Medulla oblongata (tissue), 1 donor: ENCODE results near the gene CACNA1I.

Experiments
- DNase-seq: peaks from one replicate; pipeline ENCODE4 v3.0.0-alpha.2; 2015; ENCODE audit errors: extremely low spot score

Gene CACNA1I

GRCh38 chr22:39535831-39536449 lies 34.6 kb upstream of the CACNA1I start:
- DNase-seq, result peak; percentile 1

DNA sequence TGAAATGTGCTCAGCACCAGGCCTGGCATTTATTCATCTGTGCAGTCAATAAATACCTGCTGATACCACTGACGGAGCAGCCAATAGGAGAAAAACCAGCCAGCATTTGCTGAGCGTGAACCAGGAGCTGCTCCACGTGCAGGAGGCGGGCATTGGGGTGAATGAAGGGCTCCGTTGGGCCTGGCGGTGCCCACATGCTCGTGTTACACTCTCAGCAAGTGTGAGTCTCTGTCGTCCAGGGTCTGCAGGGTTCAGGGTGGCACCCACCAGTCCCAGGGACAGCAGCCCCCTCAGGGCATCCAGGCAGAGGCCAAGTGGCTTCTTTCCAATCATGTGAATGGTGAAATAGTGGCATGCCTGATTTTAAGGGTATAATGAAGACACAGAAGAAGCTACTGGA lies 33.8 kb upstream of the CACNA1I start:
- no peak for DNase-seq

DNA sequence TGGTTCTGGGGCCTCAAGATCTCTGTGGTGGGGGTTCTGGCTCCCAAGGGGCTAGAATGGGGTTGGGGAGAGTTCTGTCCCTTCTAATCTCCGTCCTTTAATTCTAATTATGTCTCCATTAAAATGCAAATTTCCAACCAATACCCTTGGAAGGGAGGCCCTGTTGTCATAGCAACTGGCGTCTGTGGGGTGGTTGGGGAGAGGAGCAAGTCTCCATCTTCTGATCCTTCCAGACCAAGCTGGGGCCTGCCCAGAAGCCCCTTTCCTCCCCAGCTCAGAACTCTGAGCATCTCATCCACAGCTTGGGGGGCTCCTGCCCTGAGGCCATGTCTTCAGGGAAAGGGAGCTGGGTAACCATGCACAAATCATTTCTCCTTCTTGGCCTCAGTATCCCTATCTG lies 32.6 kb upstream of the CACNA1I start:
- DNase-seq, result no peak

- no peak for DNase-seq
These were observed 27.5 kb upstream of the CACNA1I start for GRCh38 chr22:39543095-39543494.

- DNase-seq, result no peak
These were observed 24.9 kb upstream of the CACNA1I start for GRCh38 chr22:39545386-39546365.

DNA sequence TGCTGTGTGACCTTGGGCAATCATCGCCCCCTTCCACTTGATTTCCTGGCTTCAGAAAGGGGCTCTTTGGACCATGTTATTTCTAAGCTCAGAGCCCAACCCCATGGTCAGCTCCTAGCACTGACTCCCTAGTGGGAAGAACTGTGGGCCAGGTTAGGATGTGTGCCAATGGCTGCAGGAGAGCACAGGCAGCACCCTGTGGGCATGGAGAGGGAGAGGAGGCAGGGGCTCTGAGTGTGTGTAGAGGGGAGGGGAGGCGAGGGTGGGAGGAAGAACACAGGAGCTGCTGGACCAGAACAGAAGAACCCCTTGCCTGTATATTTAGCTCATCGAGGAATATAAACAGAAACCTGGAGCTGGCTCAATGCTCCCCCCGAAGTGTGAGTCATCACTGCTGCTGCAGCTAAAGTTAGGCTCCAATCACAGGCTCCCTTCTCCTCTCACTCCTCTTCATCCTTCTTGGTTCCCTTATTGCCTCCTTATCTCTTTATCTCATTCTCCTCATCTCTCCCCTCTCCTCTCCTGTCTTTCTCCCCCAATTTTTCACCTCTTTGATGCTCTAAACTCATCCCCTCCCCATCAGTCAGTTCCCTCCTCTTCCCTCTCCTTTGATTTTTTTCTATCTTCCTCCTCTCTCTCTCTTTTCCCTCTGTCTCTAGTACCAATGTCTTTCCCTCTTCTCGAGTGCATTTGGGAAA lies 23.5 kb upstream of the CACNA1I start:
- no peak for DNase-seq

- no peak for DNase-seq
These were observed 23.0 kb upstream of the CACNA1I start for GRCh38 chr22:39547587-39547947.

- DNase-seq, result no peak
These were observed 17.1 kb upstream of the CACNA1I start for GRCh38 chr22:39553429-39553828.

GRCh38 chr22:39554151-39554550 lies 16.4 kb upstream of the CACNA1I start:
- no peak for DNase-seq

GRCh38 chr22:39556970-39557841 lies 13.3 kb upstream of the CACNA1I start:
- DNase-seq, result peak; percentile 9

DNA sequence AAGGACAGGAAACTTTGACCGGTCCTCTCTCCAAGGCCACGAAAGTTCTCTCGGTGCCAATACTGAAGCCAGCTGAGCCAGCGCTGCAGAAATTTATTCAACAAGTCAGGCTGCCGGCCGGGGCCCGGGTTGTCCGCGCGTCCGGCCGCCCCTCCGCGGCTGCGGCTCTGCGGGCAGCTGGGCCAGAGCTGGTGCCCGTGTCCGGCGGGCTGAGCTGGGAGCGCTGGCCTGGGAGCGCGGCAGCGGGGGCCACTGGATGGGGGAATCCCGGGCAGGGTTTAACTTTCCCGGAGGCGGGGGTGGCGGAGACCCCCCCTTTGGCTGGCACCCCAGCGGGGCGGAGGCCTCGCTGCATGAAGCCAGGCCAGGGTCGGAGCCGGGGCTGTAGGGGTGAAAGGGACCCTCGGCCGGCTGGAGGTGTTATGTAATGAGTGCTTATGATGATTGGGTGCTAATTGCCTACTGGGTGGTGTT lies 12.3 kb upstream of the CACNA1I start:
- DNase-seq, result no peak

- no peak for DNase-seq
These were observed 11.6 kb upstream of the CACNA1I start for GRCh38 chr22:39558950-39559349.

DNA sequence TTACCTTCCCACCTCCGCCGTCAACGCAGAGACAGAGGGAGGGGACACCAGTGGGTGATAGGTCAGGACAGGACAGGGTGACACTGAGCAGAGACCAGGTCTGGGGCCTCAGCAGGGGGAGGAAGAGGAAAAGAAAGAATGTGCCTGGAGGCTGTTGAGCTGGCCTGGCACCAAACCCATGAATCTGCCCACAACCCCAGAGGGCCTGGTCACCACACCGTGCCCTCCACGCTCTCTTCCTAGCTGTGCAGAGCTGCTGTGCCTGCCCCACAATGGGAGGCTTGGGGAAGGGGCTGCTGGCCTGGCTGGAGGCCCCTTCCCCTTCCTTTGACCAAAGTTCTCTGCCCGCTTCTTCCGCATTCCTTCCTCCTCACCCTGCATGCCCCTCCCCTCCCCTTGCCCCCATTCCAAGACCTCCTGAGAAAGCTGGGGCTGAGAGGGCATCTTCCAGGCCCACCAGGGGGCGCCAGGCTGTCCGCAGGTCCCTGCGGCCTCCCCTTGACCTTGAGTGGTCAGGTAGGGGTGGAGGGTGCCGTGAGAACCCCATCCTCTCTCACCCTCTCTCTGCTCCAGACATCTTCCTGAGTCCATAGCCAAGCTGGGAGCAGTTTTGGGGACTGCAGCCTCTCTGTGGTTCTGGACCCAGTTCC lies 11.0 kb upstream of the CACNA1I start:
- no peak for DNase-seq

DNA sequence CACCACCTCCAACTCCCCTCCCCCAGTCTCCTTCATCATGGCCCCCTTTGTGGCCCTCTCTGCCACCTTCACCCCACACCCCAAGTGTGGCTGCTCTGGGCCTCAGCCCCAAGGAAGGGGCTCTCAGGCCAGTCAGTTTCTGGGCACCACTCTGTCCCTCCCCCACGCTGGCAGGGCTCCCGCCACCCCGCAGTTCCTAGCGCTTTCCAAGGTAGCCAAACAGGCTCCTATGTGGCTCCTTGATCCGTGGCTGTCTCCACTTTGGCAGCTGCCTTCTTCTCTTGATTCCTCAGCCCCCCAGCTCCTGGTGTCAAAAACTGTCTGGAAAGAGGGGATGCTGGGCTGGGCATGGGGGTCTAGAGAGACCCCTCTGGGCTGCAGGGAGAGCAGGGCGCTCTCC lies 10.4 kb upstream of the CACNA1I start:
- no peak for DNase-seq

GRCh38 chr22:39562839-39563489 lies 7.6 kb upstream of the CACNA1I start:
- DNase-seq, result no peak

GRCh38 chr22:39563571-39564428 lies 6.8 kb upstream of the CACNA1I start:
- no peak for DNase-seq

- no peak for DNase-seq
These were observed 5.1 kb upstream of the CACNA1I start for GRCh38 chr22:39565414-39565944.

DNA sequence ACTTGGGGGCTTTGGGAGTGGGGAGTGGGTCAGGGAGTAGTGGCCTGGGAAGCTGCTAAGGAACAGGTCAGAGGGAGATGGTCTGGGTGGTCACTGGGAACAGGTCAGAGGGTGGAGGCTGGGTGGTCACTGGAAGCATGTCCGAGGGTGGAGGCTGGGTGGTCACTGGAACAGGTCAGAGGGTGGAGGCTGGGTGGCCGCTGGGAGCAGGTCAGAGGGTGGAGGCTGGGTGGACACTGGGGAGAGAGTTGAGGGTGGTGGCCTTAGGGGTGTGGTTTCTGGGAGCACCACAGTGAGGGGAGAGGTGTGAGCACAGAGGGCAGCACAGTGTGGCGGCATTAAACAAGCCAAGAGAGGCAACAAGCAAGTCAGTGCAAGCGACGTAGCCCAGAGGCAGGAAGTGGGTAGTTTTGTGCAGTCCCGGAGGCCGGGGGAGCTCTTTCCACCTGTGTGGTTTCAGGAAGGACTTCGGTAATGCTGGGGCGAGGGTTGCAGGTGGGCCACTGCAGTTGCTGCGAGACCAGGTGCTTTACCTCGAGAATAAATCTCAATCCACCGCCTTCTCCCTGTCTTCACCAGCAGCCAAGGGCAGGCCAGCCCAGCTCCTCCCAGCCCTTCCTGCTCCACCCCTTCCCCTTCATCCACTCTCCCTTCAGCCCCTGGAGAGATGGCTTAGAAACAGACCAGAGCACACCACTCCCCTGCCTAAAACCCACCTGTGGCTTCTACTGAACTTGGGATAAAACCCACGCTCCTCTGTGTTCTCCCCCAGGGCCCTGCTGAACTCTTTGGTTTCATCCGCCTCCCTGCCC lies 3.2 kb upstream of the CACNA1I start:
- DNase-seq, result no peak
